Activated B cell treated with CpG ODN at 0.5 μM for 24 hours (primary cell): ENCODE measurements around the gene SYNE2. TPM values are rescaled to one million over a fixed set of nuclear protein-coding genes. Genes with fewer than 3 reads are reported as not detected.

Experiments used
- ATAC-seq: fragments of 200-7000 bp; cut with Tn5 transposase; one replicate; pipeline ENCODE4 v1.10.0; 2021; ENCODE audit warnings: low read depth, mild to moderate bottlenecking, moderate library complexity
- CTCF ChIA-PET: fragments of 350-600 bp; sonication (Branson Sonifier 250); formaldehyde crosslinking; loops from one replicate; lab custom pipeline; 2021; ENCODE audit warnings: antibody characterized with exemption; lab: Charles Lee
- POLR2A ChIA-PET: fragments of 350-600 bp; sonication (Branson Sonifier 250); formaldehyde crosslinking; loops from one replicate; lab custom pipeline; 2021; ENCODE audit warnings: antibody characterized with exemption; lab: Charles Lee
- DNase-seq: peaks from one replicate; pipeline ENCODE4 v3.0.0; 2022
- H3K27ac Mint-ChIP-seq: one replicate; pipeline ENCODE4 v1.8.0; 2020; ENCODE audit warnings: mixed read lengths
- H3K27me3 Mint-ChIP-seq: one replicate; pipeline ENCODE4 v1.8.0; 2021; ENCODE audit warnings: mixed read lengths
- H3K36me3 Mint-ChIP-seq: one replicate; pipeline ENCODE4 v1.8.0; 2021; ENCODE audit warnings: low read depth, mixed read lengths
- H3K4me1 Mint-ChIP-seq: one replicate; pipeline ENCODE4 v1.8.0; 2021; ENCODE audit warnings: mixed read lengths
- H3K4me3 Mint-ChIP-seq: one replicate; pipeline ENCODE4 v1.8.0; 2020; ENCODE audit warnings: mild to moderate bottlenecking, mixed read lengths
- H3K9me3 Mint-ChIP-seq: one replicate; pipeline ENCODE4 v1.8.0; 2020; ENCODE audit warnings: mixed read lengths
- CTCF ChIP-seq: fragments of 200-600 bp; IDR thresholded peaks from one replicate; pipeline ENCODE4 v1.8.0; 2022; ENCODE audit warnings: antibody characterized with exemption, mild to moderate bottlenecking
- intact Hi-C: fragments of 100-400 bp; cut with micrococcal nuclease; formaldehyde crosslinking; loops from one replicate; pipeline ENCODE4 v1.15.1; 2024
- total RNA-seq: library from RNA; stranded (reverse); gene quantifications from 2 replicates; pipeline ENCODE4 v1.2.3, GENCODE V29; 2022

The SYNE2 gene
- total RNA-seq, 1 donor from 2014 or later, result 40.1 TPM

DNA sequence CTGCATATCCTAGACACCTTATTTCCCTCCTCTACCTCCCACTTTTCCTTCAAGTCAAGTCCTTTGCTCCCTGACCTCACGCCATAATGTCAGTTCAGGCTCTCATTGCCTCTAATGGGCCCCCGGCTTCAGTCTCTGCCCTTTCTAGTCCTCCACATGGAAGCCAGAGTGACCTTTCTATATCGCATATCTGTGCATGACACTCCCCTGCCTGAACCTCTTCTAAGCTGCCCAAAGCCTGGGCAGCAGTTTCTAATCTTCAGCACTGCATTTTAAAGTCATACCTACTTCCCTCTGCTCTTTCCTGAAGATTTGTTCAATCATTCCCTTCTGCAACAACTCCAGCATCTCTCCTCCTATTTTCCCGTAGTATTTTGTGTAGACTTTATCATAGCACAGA lies 395.9 kb downstream of the SYNE2 start:
- no peaks in the 10 kb centered on the region for H3K27me3 Mint-ChIP-seq

DNA sequence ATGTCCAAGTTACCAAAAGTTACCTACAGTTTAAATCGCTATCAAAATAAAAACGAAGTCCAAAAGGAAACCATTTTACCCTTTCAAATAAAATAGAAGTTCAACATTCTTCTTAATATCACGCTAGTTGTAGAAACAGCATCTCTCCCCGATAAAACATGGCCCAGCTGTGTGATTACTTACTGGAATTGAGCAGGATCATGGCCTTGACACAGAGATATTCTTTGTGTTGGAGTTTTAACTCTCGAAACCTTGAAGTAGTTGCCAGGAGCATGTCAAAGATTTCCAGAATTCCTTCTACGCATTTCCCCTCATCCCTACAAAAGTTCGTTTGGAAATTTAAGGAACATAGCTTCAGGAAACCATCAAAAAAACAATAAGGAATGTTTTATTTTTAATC lies 396.6 kb downstream of the SYNE2 start:
- no peaks in the 10 kb centered on the region for H3K9me3 Mint-ChIP-seq
- no peak overlapping the region for H3K4me3 Mint-ChIP-seq
- POLR2A ChIA-PET, result interaction anchor here (0.6 to 1.4 kb wide), 2 partner anchors 11 to 13 kb away, joined by 3 to 5 read pairs; no protein-coding TSS in a partner anchor
- no peak for TF ChIP-seq CTCF
- intact Hi-C loops, result no loop called here
- no peak overlapping the region for H3K27ac Mint-ChIP-seq
- CTCF ChIA-PET, result no interaction called here
- no peak for DNase-seq
- H3K36me3 Mint-ChIP-seq, result peaks cover 13% of the 10 kb centered on the region
- H3K4me1 Mint-ChIP-seq, result no peaks in the 10 kb centered on the region
- no peaks in the 10 kb centered on the region for H3K27me3 Mint-ChIP-seq
- no peak for ATAC-seq

More for the DNA sequence above, 395.9 kb downstream of the SYNE2 start:
- Mint-ChIP-seq H3K4me1 (no peaks in the 10 kb centered on the region), H3K4me3 (no peak overlapping the region), H3K27ac (no peak overlapping the region), H3K9me3 (no peaks in the 10 kb centered on the region), H3K36me3 (peaks cover 13% of the 10 kb centered on the region)
- TF ChIP-seq CTCF, result no peak
- ATAC-seq (no peak), DNase-seq (no peak)
- ChIA-PET POLR2A (interaction anchor here (0.6 to 1.4 kb wide), 2 partner anchors 10 to 13 kb away, joined by 3 to 5 read pairs; no protein-coding TSS in a partner anchor), CTCF (no interaction called here)
- intact Hi-C loops, result no loop called here

DNA sequence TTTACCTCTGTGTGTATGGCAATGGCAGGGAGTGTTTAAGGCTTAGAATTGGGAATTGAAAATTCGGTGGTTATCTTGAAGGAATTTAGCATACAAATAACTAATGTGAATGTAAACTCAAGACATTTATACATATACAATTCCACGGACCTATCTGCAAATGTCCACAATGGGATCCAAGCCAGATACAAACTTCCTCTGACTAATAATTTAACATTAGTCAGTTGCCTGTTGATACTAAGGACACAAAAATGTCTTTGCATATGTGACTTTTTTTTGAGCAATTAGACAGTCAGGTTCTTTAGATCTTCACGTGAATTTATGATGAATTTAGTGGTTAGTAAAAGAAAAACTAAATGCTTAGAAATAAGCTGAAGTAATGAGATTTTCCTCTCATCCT lies 400.9 kb downstream of the SYNE2 start:
- H3K9me3 Mint-ChIP-seq, result no peaks in the 10 kb centered on the region
- POLR2A ChIA-PET, result interaction anchor here (0.6 kb wide), 1 partner anchor 393 kb away, joined by 3 read pairs; no protein-coding TSS in a partner anchor

GRCh38 chr14:64255756-64256155 lies 403.0 kb downstream of the SYNE2 start:
- Mint-ChIP-seq H3K4me1 (no peaks in the 10 kb centered on the region), H3K4me3 (no peak overlapping the region), H3K36me3 (peaks cover 26% of the 10 kb centered on the region), H3K9me3 (no peaks in the 10 kb centered on the region), H3K27ac (no peak overlapping the region), H3K27me3 (no peaks in the 10 kb centered on the region)
- intact Hi-C loops, result no loop called here
- CTCF ChIA-PET, result no interaction called here
- no peak for TF ChIP-seq CTCF
- DNase-seq (no peak), ATAC-seq (no peak)
- POLR2A ChIA-PET, result no interaction called here

More for the DNA sequence above, 400.9 kb downstream of the SYNE2 start:
- intact Hi-C loops, result no loop called here
- ATAC-seq, result no peak
- no peaks in the 10 kb centered on the region for H3K27me3 Mint-ChIP-seq
- no peak for DNase-seq
- H3K36me3 Mint-ChIP-seq, result peaks cover 16% of the 10 kb centered on the region
- no peak overlapping the region for H3K4me3 Mint-ChIP-seq
- H3K4me1 Mint-ChIP-seq, result no peaks in the 10 kb centered on the region
- TF ChIP-seq CTCF, result no peak
- H3K27ac Mint-ChIP-seq, result no peak overlapping the region
- CTCF ChIA-PET, result no interaction called here

DNA sequence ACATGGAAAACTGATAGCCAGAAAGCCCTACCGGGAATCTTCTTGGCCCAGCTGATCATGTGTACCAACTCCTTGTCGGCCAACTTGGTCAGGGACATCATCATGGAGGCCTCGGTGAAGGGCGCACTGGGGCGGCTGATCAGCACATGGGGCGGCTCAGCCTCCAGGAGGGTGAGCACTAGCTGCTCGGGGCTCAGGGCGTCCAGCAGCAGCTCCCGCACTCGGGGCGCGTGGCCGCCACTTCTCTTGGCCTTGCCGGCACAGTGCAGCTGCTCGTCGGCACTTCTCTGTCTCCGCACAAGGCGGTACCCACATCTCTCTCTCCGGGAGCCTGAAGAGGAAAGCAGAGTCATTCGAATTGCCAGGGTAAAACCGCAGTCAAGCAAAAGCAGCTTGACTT lies 407.6 kb downstream of the SYNE2 start:
- ATAC-seq (no peak), DNase-seq (no peak)
- no peaks in the 10 kb centered on the region for H3K9me3 Mint-ChIP-seq
- no peak for TF ChIP-seq CTCF
- peaks cover 24% of the 10 kb centered on the region for H3K36me3 Mint-ChIP-seq
- H3K27me3 Mint-ChIP-seq, result no peaks in the 10 kb centered on the region
- no peak overlapping the region for H3K27ac Mint-ChIP-seq
- peaks cover 7% of the 10 kb centered on the region for H3K4me1 Mint-ChIP-seq
- no peak overlapping the region for H3K4me3 Mint-ChIP-seq
- ChIA-PET POLR2A (no interaction called here), CTCF (no interaction called here)
- intact Hi-C loops, result no loop called here
